Lower leg skin (tissue), 4 donors: ENCODE measurements around the gene LAMB4. TPM values are rescaled to one million over a fixed set of nuclear protein-coding genes. Genes with fewer than 3 reads are reported as not detected.

Experiments
- DNase-seq, 2 donors: peaks; one replicate each; pipeline ENCODE4 v3.0.0-alpha.2; 2019; ENCODE audit warnings: low spot score in 2 of 2
- H3K4me3 ChIP-seq: fragments of 200-600 bp; sonication (generic); 2 replicates; pipeline ENCODE4 v1.5.1; 2017; ENCODE audit warnings: mild to moderate bottlenecking, low read depth; ENCODE audit not compliant: poor library complexity, severe bottlenecking
- POLR2A ChIP-seq, 2 donors: fragments of 450-650 bp; IDR thresholded peaks; one replicate each; pipeline ENCODE4 v1.6.1; 2016 to 2017; ENCODE audit warnings: antibody characterized with exemption in 2 of 2, mild to moderate bottlenecking in 1 of 2, moderate library complexity in 1 of 2
- WGBS, 2 donors: methylation state at CpG; one replicate each; pipeline ENCODE4 v1.1.5; 2018; 5-methylcytosine and 5-hydroxymethylcytosine counted together
- intact Hi-C: fragments of 100-400 bp; cut with DNase I; formaldehyde crosslinking; loops from one replicate; pipeline ENCODE4 v1.15.0; 2023; ENCODE audit warnings: low total_unique reads
- total RNA-seq, 4 donors: library from RNA; depleted of rRNA; stranded (reverse); fragments of >200 nt; gene quantifications; one replicate each; pipeline ENCODE4 v1.1.0, GENCODE V29; 2016
- TF ChIP-seq, protein P1 (sequence below), 3 donors: fragments of 450-650 bp; IDR thresholded peaks; one replicate each; pipeline ENCODE4 v1.5.1; 2016; ENCODE audit warnings: antibody characterized with exemption in 3 of 3, mild to moderate bottlenecking in 3 of 3, moderate library complexity in 2 of 3

LAMB4 gene
- total RNA-seq, 4 donors from 2014 or later = 125 to 306 (median 156) TPM

DNA sequence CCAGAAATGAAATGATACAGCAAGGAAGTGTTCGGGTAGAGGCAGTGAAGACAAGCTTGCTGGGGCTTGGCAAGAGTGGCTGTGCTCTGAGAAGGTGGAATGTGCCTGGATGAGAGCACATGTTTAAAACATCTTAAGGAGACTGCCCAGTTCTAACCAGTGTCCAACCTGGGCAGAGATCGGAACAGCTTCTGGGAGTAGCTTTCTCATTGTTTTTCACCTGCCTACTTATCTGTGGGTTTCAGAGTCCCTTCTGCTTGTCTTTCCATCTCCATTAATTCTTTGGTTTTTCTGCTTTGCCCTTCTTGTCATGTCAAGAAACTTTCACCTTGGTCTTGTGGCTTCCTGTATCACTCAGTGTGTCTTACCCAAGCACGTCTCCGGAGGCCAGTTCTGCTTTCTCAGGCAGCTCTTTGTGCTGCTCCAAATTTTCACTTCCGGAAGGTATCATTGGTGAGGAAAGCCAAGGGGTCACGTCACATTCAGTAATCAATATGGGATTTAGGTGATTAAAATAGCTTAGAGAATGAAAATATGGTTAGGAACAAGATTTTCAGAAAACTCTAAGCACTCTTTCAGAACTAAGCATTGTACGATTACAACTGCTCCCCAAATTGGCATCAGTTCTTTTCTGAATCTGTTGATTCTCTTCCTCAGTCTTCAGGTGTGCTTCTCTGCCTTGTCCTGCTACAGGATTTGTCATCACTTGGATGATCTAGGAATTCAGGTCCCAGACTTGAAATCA is 5.5 kb upstream of the LAMB4 start:
- H3K4me3 ChIP-seq = no peak overlapping the region
- DNase-seq = no peak
- TF ChIP-seq, protein P1, sequence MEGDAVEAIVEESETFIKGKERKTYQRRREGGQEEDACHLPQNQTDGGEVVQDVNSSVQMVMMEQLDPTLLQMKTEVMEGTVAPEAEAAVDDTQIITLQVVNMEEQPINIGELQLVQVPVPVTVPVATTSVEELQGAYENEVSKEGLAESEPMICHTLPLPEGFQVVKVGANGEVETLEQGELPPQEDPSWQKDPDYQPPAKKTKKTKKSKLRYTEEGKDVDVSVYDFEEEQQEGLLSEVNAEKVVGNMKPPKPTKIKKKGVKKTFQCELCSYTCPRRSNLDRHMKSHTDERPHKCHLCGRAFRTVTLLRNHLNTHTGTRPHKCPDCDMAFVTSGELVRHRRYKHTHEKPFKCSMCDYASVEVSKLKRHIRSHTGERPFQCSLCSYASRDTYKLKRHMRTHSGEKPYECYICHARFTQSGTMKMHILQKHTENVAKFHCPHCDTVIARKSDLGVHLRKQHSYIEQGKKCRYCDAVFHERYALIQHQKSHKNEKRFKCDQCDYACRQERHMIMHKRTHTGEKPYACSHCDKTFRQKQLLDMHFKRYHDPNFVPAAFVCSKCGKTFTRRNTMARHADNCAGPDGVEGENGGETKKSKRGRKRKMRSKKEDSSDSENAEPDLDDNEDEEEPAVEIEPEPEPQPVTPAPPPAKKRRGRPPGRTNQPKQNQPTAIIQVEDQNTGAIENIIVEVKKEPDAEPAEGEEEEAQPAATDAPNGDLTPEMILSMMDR (IDR thresholded peaks at IDR 0.05) = no peak
- TF ChIP-seq POLR2A (IDR thresholded peaks at IDR 0.05) = no peak
- 75 to 82% methylated on average over 7 of the region's 7 CpGs for WGBS, 2 donors
- intact Hi-C loops = no loop called here

DNA sequence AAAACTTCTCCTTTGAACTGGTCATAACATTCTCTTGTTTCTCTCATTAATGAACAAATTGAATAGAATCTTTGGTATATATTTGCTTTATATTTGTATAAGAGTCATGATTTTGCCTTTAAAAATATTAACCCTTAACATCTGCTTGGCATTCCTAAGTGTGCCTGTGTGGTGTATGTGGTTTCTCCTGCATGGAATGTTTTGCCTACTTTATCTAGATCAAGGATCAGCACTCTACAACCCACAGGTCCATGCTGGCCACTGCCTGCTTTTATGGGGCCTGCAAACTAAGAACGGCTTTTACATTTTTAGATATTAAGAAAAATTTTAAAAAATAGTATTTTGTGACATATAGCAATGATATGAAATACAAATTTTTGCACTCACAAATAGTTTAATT is 4.3 kb upstream of the LAMB4 start:
- 65 to 68% methylated on average over 1 of the region's 1 CpG for WGBS, 2 donors
- TF ChIP-seq, protein P1 (IDR thresholded peaks at IDR 0.05) = no peak
- TF ChIP-seq POLR2A (IDR thresholded peaks at IDR 0.05) = no peak
- intact Hi-C loops = no loop called here
- no peak overlapping the region for H3K4me3 ChIP-seq
- DNase-seq = no peak

DNA sequence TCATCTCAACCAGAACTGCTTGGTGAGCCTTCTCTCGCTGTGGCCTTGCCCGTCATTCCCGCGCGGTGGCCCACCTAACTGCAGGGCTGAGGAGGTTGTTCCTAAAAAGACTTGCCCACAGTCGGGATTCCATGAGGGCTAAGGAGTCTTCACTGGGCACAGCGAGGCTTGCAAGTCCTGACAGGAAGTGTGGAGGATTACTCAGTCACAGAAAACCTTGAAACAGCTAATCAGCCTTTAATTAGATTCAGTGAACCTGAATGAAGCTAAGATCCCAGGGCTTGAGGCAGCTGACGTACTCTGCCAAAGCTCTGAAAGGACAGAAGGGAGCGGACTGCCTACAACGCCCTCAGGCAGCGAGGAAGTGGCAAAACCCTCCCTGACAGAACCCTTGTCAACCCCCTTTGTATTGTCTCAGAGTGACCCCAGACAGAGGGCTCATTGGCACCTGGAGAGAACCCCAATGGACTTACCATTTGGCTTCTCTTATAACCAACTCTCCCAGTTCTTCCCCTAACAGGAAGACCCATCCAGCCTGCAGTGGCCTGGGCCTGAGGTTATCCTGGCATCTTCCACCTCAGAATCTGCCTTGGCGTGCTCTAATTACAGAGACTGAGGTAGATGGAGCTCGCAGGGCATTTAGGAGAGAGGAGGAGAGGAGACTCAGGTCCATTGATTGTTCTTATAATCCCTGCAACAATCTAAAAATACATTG is 2.5 kb upstream of the LAMB4 start:
- no peak overlapping the region for H3K4me3 ChIP-seq
- DNase-seq = no peak
- intact Hi-C loops = no loop called here
- TF ChIP-seq, protein P1 (IDR thresholded peaks at IDR 0.05) = no peak
- TF ChIP-seq POLR2A (IDR thresholded peaks at IDR 0.05) = no peak
- WGBS, 2 donors = 49 to 64% methylated on average over 13 of the region's 13 CpGs

DNA sequence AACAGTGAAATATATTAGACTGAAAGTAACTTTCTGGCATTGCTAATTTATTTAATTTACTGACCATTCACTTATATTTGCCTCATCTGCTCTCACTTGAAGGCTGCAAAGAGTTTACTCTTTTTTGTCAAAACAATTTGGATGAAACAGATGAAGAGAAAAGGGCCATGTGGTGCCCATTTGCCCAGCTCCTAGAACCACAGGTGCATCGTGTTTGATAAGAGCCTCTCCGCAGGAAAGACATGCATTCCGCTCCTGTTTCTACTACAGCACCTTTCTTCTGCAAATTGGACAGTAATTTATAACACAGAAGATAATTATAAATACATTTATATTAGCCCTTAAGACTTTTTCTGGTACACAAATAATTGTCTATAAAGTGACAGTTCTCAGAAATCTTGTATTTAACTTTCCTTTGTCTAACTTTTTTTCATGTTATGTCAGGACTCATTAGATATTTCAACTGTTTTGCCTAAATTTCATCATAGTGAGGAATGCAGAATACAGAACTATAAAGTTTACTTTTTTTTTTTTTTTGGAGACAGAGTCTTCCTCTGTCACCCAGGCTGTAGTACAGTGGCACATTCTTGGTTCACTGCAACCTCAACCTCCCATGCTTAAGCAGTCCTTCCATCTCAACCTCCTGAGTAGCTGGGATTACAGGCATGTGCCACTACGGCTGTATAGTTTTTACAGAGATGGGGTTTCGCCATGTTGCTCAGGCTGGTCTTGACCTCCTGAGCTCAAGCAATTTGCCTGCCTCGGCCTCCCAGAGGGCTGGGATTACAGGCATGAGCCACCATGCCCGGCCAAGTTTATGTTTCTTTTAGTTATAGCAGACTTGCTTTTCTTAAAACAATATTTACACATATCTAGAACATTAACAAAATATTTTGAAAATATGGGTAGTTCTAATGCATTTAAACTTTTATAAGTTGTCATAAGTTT is 869 bp downstream of the LAMB4 start:
- H3K4me3 ChIP-seq = no peak overlapping the region
- DNase-seq = no peak
- no peak for TF ChIP-seq POLR2A (IDR thresholded peaks at IDR 0.05)
- intact Hi-C loops = no loop called here
- 61 to 66% methylated on average over 7 of the region's 7 CpGs for WGBS, 2 donors

DNA sequence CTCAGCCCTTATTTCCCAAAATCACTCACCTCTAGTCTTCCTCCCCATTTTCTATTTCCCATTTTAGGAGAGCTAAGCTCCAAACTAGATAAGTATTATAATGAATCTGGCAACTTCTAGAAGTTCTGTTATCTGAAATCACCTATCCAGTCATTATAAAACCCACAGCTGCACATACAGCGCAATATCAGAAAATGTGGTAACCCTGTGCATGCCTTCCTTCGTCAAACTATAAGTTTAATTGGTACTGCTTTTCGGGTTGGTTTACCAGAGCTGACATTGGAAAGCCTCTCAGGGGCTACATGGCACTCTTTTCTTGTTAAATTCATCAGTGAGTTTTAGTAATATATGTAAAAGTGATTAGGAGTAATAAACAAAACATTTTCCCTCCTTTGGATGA is 1.6 kb downstream of the LAMB4 start:
- WGBS, 2 donors = 62 to 67% methylated on average over 3 of the region's 3 CpGs

More for the DNA sequence above, 1.6 kb downstream of the LAMB4 start:
- TF ChIP-seq, protein P1 (IDR thresholded peaks at IDR 0.05) = no peak
- no peak for TF ChIP-seq POLR2A (IDR thresholded peaks at IDR 0.05)
- intact Hi-C loops = no loop called here
- no peak for DNase-seq
- no peak overlapping the region for H3K4me3 ChIP-seq
